Measurements from ENCODE around the gene TSC22D3. TPM values are rescaled to one million over a fixed set of nuclear protein-coding genes. Genes with fewer than 3 reads are reported as not detected.
A peak's percentile ranks its signal among the peaks of the same experiment; 100 is the strongest.

The TSC22D3 gene
- total and polyA plus RNA-seq, 12 donors = 26.3 to 153 (median 36.9) TPM

DNA sequence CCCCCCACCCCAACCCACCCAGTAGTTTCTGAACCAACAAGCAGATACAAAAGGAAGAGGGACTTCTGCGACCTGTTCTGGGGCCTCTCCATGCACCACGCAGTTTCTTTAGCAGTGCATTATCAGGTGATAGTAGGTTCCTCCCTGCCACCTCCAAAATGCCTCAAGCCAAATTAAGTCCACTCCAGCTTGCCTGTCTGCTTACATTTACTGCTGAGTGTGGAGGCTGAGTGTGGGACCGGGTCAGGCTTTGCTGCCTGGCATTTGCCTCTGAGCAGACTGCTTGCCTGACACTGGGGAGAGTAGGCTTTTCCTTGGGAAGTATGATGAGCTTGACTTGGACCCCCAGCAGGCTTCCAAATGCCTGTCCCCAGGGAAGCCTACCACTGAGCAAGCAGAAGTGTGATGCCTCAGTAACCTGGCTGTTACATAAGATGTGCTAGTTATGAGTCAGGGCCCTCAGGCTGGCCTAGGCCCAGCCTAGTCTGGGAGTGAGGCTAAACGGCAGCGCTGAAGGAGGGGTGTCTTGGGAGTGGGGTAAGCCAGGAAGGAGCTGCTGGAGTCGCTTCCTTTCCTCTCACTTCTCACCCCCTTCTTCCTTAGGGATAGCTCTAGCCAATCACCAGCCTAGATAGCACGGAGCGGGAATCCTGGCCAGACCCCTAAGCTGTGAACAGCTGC is 9.0 kb downstream of the TSC22D3 start:
- Histone ChIP-seq H3K27me3 (peaks cover 0 to 45% (median 0%) of the 10 kb centered on the region in 7 donors), H3K27ac (peak overlapping the region in 5 of 10 donors; percentile 10 to 58 (median 28)), H3K4me1 (peaks cover 0 to 28% (median 0%) of the 10 kb centered on the region in 9 donors), H3K36me3 (no peaks in the 10 kb centered on the region), H3K9me3 (no peaks in the 10 kb centered on the region), H3K4me3 (no peak overlapping the region)
- DNase-seq (peak in 1 of 2 donors; percentile 31), ATAC-seq (peak; percentile 78 to 95 (median 88))
- WGBS, 2 donors = 55 to 68% methylated on average over 7 to 8 of the region's 8 CpGs
- intact Hi-C loops (cut with DNase I) = loop anchor here in 1 of 10 donors (5.0 kb wide), 1 partner anchor 39 kb away; no protein-coding TSS in a partner anchor
- TF ChIP-seq, protein P1, sequence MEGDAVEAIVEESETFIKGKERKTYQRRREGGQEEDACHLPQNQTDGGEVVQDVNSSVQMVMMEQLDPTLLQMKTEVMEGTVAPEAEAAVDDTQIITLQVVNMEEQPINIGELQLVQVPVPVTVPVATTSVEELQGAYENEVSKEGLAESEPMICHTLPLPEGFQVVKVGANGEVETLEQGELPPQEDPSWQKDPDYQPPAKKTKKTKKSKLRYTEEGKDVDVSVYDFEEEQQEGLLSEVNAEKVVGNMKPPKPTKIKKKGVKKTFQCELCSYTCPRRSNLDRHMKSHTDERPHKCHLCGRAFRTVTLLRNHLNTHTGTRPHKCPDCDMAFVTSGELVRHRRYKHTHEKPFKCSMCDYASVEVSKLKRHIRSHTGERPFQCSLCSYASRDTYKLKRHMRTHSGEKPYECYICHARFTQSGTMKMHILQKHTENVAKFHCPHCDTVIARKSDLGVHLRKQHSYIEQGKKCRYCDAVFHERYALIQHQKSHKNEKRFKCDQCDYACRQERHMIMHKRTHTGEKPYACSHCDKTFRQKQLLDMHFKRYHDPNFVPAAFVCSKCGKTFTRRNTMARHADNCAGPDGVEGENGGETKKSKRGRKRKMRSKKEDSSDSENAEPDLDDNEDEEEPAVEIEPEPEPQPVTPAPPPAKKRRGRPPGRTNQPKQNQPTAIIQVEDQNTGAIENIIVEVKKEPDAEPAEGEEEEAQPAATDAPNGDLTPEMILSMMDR (IDR thresholded peaks at IDR 0.05) = no peak

- Histone ChIP-seq H3K36me3 (no peaks in the 10 kb centered on the region), H3K27ac (no peak overlapping the region), H3K4me1 (peaks cover 0 to 36% (median 0%) of the 10 kb centered on the region in 9 donors), H3K9me3 (no peaks in the 10 kb centered on the region), H3K27me3 (peaks cover 0 to 46% (median 0%) of the 10 kb centered on the region in 7 donors), H3K4me3 (no peak overlapping the region)
- DNase-seq (no peak), ATAC-seq (no peak)
- intact Hi-C loops (cut with DNase I) = loop anchor here in 1 of 10 donors (5.0 kb wide), 1 partner anchor 38 kb away; no protein-coding TSS in a partner anchor
- TF ChIP-seq, protein P1 (IDR thresholded peaks at IDR 0.05) = no peak
- WGBS, 2 donors = 93 to 96% methylated on average over 11 of the region's 11 CpGs
Measured at GRCh38 chrX:107764845-107765608, 10.6 kb downstream of the TSC22D3 start.

DNA sequence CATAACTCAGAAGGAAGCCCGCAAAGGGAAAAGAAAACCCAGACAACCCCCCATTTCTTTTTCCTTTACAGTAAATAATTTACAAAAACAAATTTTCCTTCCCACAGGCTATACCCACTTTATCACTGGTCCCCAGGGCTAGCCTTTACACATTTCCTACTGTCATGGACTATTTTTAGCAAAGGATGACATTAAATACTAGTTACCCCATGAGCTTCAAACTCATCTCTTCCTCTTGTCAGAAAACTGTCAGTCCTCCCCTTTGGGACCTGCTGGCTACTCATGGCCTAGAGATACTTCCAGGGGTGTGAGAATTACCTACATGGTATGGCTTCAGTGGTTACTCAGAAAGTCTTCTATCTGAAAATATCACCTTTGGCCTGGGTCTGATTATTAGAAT is 11.9 kb downstream of the TSC22D3 start:
- intact Hi-C loops (cut with DNase I) = no loop called here
- peak overlapping the region in 1 of 10 donors; percentile 10 for H3K27ac ChIP-seq
- no peak for ATAC-seq
- H3K27me3 ChIP-seq = peaks cover 0 to 55% (median 0%) of the 10 kb centered on the region in 7 donors
- WGBS, 2 donors = 83 to 91% methylated on average over 1 of the region's 1 CpG
- peaks cover 0 to 36% (median 0%) of the 10 kb centered on the region in 9 donors for H3K4me1 ChIP-seq
- no peak overlapping the region for H3K4me3 ChIP-seq
- peaks cover 0 to 3% (median 0%) of the 10 kb centered on the region in 9 donors for H3K36me3 ChIP-seq
- H3K9me3 ChIP-seq = no peaks in the 10 kb centered on the region
- TF ChIP-seq, protein P1 (IDR thresholded peaks at IDR 0.05) = no peak
- DNase-seq = no peak

GRCh38 chrX:107760304-107761077 is 15.1 kb downstream of the TSC22D3 start:
- TF ChIP-seq, protein P1 (IDR thresholded peaks at IDR 0.05) = no peak
- Histone ChIP-seq H3K27me3 (peaks cover 0 to 58% (median 0%) of the 10 kb centered on the region in 7 donors), H3K4me3 (no peak overlapping the region), H3K4me1 (peaks cover 0 to 41% (median 9%) of the 10 kb centered on the region in 9 donors), H3K9me3 (no peaks in the 10 kb centered on the region), H3K27ac (no peak overlapping the region), H3K36me3 (peaks cover 0 to 3% (median 0%) of the 10 kb centered on the region in 9 donors)
- DNase-seq = no peak
- ATAC-seq = no peak
- intact Hi-C loops (cut with DNase I) = no loop called here
- 95 to 98% methylated on average over 5 of the region's 5 CpGs for WGBS, 2 donors

All from heart right ventricle (tissue), 16 donors.